HEK293T (cell line): ENCODE measurements around the gene KLHL22.

Experiments used
- CTCF ChIA-PET: fragments of 350-600 bp; formaldehyde crosslinking; extraction: SDS; loops from one replicate; lab custom pipeline; 2021; ENCODE audit warnings: antibody characterized with exemption, inconsistent platforms; lab: Yijun Ruan, JAX
- POLR2A ChIA-PET: fragments of 350-600 bp; formaldehyde crosslinking; extraction: SDS; loops from one replicate; lab custom pipeline; 2020; ENCODE audit warnings: antibody characterized with exemption, inconsistent platforms; lab: Yijun Ruan, JAX
- DNase-seq: peaks from one replicate; pipeline ENCODE4 v3.0.0; 2012; ENCODE audit warnings: mixed read lengths; ENCODE audit errors: extremely low spot score
- ARNT ChIP-seq: fragments of 450-650 bp; IDR thresholded peaks from 2 replicates; pipeline ENCODE4 v1.6.1; 2017; ENCODE audit warnings: mild to moderate bottlenecking
- BHLHE40 ChIP-seq: fragments of 450-650 bp; IDR thresholded peaks from 2 replicates; pipeline ENCODE4 v1.6.1; 2016; ENCODE audit warnings: mild to moderate bottlenecking, moderate library complexity, borderline replicate concordance
- CTBP1 ChIP-seq: fragments of 450-650 bp; IDR thresholded peaks from 2 replicates; pipeline ENCODE4 v1.6.1; 2016; ENCODE audit warnings: borderline replicate concordance
- ELF4 ChIP-seq: fragments of 450-650 bp; IDR thresholded peaks from 2 replicates; pipeline ENCODE4 v1.6.1; 2017; ENCODE audit warnings: antibody characterized with exemption
- FOXA1 ChIP-seq: fragments of 450-650 bp; IDR thresholded peaks from 2 replicates; pipeline ENCODE4 v1.6.1; 2016; ENCODE audit warnings: mild to moderate bottlenecking
- FOXK2 ChIP-seq: fragments of 450-650 bp; IDR thresholded peaks from 2 replicates; pipeline ENCODE4 v1.6.1; 2016; ENCODE audit warnings: mild to moderate bottlenecking
- FOXM1 ChIP-seq: fragments of 450-650 bp; IDR thresholded peaks from 2 replicates; pipeline ENCODE4 v1.6.1; 2017; ENCODE audit warnings: mild to moderate bottlenecking, borderline replicate concordance
- HDGF ChIP-seq: fragments of 450-650 bp; IDR thresholded peaks from 2 replicates; pipeline ENCODE4 v1.6.1; 2017; ENCODE audit warnings: antibody characterized with exemption, borderline replicate concordance
- L3MBTL2 ChIP-seq: fragments of 450-650 bp; conservative IDR thresholded peaks from 2 replicates; pipeline ENCODE4 v1.6.1; 2016; ENCODE audit warnings: mild to moderate bottlenecking
- LEF1 ChIP-seq: fragments of 450-650 bp; IDR thresholded peaks from 2 replicates; pipeline ENCODE4 v1.6.1; 2017; ENCODE audit warnings: mild to moderate bottlenecking, borderline replicate concordance
- NFRKB ChIP-seq: fragments of 450-650 bp; IDR thresholded peaks from 2 replicates; pipeline ENCODE4 v1.6.1; 2016; ENCODE audit warnings: mild to moderate bottlenecking, moderate library complexity
- PKNOX1 ChIP-seq: fragments of 450-650 bp; IDR thresholded peaks from 2 replicates; pipeline ENCODE4 v1.6.1; 2016
- SP1 ChIP-seq: fragments of 450-650 bp; IDR thresholded peaks from 2 replicates; pipeline ENCODE4 v1.6.1; 2017
- SUZ12 ChIP-seq: fragments of 450-650 bp; IDR thresholded peaks from 2 replicates; pipeline ENCODE4 v1.6.1; 2016; ENCODE audit warnings: mild to moderate bottlenecking
- TARDBP ChIP-seq: fragments of 450-650 bp; IDR thresholded peaks from 2 replicates; pipeline ENCODE4 v1.6.1; 2016
- ZNF384 ChIP-seq: fragments of 450-650 bp; IDR thresholded peaks from 2 replicates; pipeline ENCODE4 v1.6.1; 2016

Gene KLHL22

DNA sequence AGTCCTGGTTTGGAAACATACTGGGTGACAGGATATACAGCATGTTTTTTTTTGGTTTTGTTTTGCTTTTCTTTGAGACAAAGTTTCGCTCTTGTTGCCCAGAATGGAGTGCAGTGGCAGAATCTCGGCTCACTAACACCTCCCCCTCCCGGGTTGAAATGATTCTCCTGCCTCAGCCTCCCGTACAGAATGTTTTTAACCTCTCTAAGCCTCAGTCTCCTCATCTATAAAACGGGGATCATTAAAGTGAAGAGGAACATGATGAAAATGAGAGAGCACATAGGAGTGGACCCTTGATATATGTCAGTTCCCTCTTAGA lies 29.9 kb downstream of the KLHL22 start:
- POLR2A ChIA-PET, result no interaction called here
- TF ChIP-seq TARDBP (no peak), PKNOX1 (no peak), LEF1 (no peak), BHLHE40 (no peak), ZNF384 (no peak), NFRKB (no peak), FOXA1 (no peak), CTBP1 (no peak), SP1 (no peak), FOXK2 (no peak), ELF4 (no peak), FOXM1 (no peak)
- CTCF ChIA-PET, result no interaction called here
- no peak for DNase-seq

- TF ChIP-seq PKNOX1 (no peak), L3MBTL2 (no peak), ARNT (no peak), FOXA1 (no peak), BHLHE40 (no peak), ZNF384 (no peak), TARDBP (no peak), FOXM1 (no peak), ELF4 (no peak), HDGF (no peak)
These were observed 30.5 kb downstream of the KLHL22 start for GRCh38 chr22:20464912-20465758.

GRCh38 chr22:20464096-20464614 lies 31.4 kb downstream of the KLHL22 start:
- no peak for TF ChIP-seq SUZ12
- no peak for TF ChIP-seq ARNT
- no peak for TF ChIP-seq ELF4
- no peak for TF ChIP-seq TARDBP
- no peak for TF ChIP-seq BHLHE40
- no peak for TF ChIP-seq FOXK2
- no peak for TF ChIP-seq L3MBTL2
- no peak for TF ChIP-seq NFRKB
- TF ChIP-seq FOXM1, result no peak
- TF ChIP-seq CTBP1, result no peak
- TF ChIP-seq ZNF384, result no peak
- TF ChIP-seq PKNOX1, result no peak
- TF ChIP-seq LEF1, result no peak
- no peak for TF ChIP-seq HDGF
- CTCF ChIA-PET, result interaction anchor here (1.1 to 1.7 kb wide), 2 partner anchors 10 to 46 kb away, joined by 4 read pairs; no protein-coding TSS in a partner anchor
- no peak for DNase-seq
- POLR2A ChIA-PET, result no interaction called here

More at GRCh38 chr22:20464912-20465758, 30.5 kb downstream of the KLHL22 start:
- ChIA-PET POLR2A (no interaction called here), CTCF (interaction anchor here (1.7 kb wide), 1 partner anchor 11 kb away, joined by 4 read pairs; no protein-coding TSS in a partner anchor)
- DNase-seq, result no peak

DNA sequence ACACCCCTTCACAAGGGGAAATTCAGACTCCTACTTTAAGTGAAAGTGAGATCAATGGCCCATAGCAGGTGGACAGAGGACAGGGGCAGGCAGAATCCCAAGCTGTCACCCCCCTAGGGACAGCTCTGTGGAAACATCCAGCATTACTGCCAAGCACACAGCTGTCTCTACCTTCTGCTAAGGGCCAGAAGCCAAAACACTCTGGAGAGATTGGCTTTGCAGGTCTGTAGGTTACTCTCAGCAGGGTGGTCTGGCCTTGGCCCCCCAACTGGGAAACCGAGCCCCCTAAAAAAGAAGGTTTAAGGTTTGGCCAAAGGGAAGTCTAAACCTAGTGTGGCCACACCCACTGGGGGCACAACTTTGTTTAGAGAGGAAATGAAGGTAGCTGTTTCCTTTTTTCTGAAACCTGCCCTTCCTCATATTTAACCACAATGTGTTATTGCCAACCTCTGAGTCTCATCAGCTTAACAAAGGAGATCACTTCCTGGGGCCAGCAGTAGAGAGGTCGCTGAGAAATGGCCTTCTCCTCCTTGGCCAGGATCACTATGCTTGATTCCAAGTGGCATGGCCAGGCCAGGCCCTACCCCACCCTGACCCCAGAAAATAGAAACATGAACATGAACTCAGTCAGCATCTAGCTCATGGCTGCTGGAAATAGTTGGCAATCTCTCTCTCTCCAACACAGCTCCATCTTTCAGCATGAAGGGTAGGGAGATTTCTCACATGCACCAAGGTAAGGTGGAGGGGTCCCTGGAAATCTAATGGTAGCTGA lies 32.1 kb downstream of the KLHL22 start:
- TF ChIP-seq TARDBP (no peak), FOXM1 (no peak), ARNT (no peak), FOXK2 (no peak), PKNOX1 (no peak), HDGF (no peak), L3MBTL2 (no peak), BHLHE40 (no peak), ELF4 (no peak)
- DNase-seq, result no peak
- POLR2A ChIA-PET, result interaction anchor here (1.5 kb wide), 1 partner anchor 24 kb away, joined by 5 read pairs; no protein-coding TSS in a partner anchor
- CTCF ChIA-PET, result interaction anchor here (1.1 to 1.7 kb wide), 2 partner anchors 9 to 45 kb away, joined by 4 read pairs; no protein-coding TSS in a partner anchor

GRCh38 chr22:20459862-20460261 lies 35.7 kb downstream of the KLHL22 start:
- TF ChIP-seq L3MBTL2 (no peak), LEF1 (no peak), ARNT (no peak), NFRKB (no peak), TARDBP (no peak), PKNOX1 (no peak), ELF4 (no peak)
- ChIA-PET POLR2A (no interaction called here), CTCF (no interaction called here)
- no peak for DNase-seq
